Stimulated activated CD4-positive, alpha-beta T cell treated with anti-CD3 and anti-CD28 coated beads, Interleukin-4, amount 100 ng/mL, for 48 hours (primary cell): ENCODE data around the gene QSOX2.

ENCODE experiments used
- DNase-seq, 2 donors: peaks; one replicate each; pipeline ENCODE4 v3.0.0-alpha.2; 2020; ENCODE audit warnings: low read depth in 2 of 2

QSOX2 gene

DNA sequence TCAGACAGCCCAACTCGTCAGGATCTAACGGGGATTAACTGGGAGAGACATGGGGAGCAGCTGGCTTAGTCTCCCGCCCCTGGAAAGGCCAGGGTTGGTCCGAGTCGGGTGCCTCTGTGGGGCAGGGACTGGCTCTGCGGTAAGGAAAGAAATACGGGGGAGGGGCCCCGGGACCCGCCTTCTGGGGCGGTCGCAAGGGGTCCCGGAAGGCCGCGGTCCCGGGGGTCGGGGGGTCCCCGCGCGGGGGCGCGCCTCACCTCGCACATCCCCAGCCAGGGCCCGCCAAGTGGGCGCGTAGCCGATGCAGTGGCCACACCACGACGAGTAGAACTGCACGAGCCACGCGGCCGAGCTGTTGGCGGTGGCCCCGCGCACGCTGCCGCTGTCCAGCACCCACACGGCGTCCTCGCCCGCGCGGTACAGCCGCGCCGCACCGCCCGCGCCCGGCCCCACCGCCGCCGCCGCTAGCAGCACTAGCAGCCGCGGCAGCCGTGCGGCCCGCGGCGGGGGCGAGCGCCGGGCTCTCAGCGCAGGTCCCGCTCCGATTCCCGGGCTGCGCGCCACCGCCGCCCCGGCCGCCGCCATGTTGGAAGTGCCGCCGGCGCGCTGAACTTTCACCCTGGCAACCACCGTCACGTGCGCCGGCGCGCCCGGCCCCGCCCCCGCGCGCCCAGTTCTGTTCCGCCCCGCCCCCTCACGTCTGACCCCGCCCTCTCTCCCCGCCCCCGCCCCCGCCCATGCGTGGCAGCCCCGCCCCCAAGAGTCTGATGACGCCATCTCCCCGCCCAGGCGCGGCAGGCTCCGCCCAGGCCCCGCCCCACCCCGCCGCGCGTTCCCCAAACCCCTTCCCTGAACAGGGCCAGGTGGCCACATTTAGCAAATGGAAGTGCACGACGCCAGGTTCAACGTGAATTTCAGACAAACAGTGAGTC, at the start of gene QSOX2:
TSS of gene QSOX2 (minus strand) at position 594 of the 932 bp plus-strand sequence. CDS start at position 585, 9 bp downstream.
- DNase-seq, result peak; percentile 78 to 84

GRCh38 chr9:136295055-136295454, 49.4 kb upstream of the QSOX2 start:
- no peak for DNase-seq

- no peak for DNase-seq
These were observed 48.8 kb upstream of the QSOX2 start for GRCh38 chr9:136294437-136294836.

DNA sequence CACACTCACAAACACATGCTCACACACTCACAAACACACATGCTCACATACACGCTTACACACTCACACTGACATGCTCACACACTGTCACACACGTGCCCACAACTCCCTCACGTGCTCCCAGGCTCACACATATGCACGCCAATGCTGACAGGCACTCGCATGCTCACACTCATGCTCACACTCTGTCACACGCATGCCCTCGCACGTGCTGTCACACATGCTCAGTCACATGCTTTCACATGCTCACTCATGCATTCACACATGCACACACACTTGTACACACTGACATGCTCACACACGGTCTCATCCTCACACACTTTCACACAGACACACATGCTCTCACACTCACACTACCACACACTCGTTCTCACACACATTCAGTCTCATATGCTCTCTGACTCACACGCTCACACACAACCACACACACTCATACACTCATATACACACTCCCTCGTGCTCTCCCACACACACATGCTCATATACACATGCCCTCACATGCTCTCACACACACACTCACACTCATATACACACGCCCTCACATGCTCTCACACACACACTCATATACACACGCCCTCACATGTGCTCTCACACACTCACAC, 48.0 kb upstream of the QSOX2 start:
- DNase-seq, result no peak

DNA sequence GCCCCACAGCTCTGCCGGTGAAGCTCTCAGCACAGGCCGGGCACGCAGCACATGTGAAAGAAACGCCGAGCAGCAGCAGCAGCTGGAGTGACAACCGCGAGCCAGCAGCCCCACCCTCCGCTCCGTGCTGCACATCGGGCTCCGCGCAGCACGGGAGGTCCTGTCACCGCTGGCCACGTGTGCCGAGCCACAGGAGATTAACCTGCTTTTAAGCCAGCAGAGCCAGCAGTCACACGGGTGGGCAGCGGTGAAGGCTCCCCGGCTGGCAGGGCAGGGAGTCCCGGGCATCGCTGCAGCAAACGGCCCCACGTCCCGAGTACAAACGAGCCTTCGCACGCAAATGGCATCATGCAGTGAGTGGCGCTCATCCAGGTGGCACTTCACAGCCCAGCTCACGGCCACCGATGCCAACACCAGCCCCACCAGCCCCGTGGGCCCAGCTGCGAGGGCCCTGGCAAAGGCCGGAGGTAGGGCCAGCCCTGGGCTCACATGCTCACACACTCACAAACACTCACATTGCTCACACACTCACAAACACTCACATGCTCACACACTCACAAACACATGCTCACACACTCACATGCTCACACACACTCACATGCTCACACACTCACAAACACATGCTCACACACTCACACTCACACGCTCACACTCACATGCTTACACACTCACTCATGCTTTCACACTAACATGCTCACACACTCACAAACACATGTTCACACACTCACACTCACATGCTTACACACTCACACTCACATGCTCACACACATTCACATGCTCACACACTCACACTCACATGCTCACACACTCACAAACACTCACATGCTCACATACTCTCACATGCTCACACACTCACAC, 47.2 kb upstream of the QSOX2 start:
- no peak for DNase-seq

- no peak for DNase-seq
These were observed 46.5 kb upstream of the QSOX2 start for GRCh38 chr9:136292026-136292538.

- no peak for DNase-seq
These were observed 45.9 kb upstream of the QSOX2 start for GRCh38 chr9:136291306-136292025.

DNA sequence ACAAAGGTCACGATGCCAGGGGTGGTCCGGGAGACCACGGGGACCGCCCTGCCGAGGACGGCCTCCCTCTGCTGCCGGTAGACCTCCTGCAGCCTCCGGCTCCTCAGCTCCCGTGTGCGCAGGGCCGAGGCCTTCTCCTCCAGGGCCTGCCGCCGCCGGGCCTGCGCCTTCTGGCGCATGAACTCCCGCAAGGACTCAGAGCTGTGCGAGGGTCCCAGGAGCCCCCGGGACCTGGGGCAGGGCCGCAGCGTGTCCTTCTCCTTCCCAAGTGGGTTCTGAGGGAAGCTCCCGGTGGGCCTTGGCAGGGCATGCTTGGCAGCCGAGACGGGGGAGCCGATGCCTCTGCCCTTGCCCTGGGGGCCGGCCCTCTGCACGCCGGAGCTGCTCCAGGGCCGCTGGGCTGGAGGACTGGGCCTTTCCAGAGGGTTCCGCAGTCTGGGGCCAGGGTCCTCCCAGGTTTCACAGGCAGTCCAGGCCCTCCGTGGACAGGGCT, 44.9 kb upstream of the QSOX2 start:
- DNase-seq, result no peak

DNA sequence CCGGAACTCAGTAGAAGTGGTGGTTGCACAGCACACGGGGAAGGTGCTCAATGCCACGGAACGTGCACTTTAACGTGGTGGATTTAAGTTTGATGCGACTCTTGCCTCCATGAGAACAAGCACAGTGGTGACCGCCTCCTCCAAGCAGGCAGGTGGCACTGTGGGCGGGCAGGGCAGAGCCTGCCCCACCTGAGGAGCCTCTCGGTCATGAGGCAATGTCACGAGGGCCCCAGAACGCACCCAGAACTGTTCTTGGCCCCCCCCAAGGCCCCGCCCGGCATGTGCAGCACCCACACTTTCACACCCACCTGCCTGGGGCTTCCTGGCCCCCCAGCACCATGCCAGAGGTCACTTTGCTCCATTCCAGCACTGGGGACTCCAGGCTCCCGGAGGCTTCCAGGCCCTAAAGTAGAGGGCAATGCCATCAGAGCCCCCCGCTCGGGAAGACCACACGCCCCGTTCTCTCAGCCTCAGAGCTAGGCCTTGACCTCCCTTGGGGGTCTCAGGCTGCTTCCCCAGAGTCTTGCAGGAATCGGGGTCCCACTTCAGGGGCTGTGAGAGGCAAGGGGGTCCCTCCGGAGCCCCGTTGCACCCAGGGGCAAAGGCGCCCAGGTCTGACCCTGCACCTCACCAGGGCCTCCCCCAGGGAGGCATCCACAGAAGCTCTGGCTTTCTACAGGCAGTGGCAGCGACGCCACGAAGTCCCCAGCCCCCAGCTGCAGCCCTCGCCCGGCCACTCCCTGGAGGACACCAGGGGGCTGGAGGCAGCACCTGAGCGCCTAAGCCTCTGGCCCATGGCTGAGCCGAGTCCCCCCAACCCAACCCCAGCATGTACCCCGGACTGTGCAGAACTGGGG, 44.3 kb upstream of the QSOX2 start:
- no peak for DNase-seq

DNA sequence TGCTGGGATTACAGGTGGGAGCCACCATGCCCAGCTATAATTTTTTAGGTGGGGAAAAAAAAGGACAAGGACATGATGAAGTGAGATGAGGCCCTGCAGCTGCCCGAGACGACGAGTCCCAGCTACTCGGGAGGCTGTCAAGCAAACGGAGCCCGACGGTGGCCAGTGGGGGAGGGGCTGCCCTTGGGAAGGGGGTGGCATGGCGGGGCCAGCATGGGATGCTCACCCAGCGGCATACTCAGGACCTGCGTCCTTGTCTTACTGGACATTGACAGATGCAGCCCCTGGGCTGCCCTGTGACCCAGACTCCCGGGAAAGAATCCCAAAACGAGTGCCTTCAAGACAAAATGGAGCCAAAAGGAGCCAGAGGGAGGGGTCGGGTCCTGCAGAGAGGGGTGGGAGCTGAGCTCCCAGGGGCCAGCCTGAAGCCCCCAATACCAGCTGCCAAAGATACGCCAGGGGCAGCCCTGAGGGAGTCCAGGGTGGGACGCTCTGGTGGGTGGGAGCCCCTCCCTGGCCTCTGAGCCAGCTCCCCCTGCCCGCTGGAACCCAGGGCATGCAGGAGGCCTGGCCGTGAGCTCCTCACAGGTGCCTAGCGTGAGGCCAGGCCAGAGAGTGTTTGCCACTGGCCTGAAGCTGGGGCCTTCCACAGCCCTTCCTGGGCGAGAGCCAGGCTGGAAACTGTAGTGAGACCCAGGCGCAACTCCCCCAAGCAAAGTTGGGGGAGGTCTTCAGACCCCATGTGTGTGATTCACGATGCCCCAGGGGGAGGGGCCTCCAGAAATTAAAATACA, 42.5 kb upstream of the QSOX2 start:
- DNase-seq, result no peak

- DNase-seq, result no peak
These were observed 41.4 kb upstream of the QSOX2 start for GRCh38 chr9:136286987-136287379.

DNA sequence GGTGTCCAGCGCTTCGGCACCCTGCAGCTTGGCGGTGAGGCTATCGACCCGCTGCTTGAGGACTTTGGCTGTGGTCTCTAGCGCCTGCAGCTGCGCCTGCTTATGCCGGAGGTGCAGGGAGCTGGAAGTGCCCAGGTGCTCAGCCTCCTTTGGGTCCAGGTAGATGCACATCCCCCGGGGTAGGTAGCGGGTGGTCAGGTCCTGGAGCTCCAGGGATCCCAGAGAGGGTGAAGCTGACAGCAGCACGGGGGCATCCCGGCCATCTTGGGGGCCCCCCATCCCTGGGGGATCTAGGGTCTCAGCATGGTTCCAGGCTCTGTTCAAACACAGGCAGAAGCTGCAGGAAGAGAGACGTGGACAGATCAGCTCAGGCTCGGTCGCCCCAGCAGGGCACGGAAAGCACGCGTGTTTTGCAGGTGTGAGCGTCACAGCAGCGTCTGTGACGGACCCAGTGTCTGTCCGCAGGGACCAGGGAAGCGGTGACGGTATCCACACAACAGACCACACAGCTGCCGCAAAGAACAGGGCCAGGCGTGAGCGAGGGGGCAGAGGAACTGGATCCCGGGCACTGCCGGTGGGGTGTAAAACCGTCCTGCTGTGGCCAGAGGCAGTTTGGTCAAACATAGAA, 40.9 kb upstream of the QSOX2 start:
- DNase-seq, result no peak

DNA sequence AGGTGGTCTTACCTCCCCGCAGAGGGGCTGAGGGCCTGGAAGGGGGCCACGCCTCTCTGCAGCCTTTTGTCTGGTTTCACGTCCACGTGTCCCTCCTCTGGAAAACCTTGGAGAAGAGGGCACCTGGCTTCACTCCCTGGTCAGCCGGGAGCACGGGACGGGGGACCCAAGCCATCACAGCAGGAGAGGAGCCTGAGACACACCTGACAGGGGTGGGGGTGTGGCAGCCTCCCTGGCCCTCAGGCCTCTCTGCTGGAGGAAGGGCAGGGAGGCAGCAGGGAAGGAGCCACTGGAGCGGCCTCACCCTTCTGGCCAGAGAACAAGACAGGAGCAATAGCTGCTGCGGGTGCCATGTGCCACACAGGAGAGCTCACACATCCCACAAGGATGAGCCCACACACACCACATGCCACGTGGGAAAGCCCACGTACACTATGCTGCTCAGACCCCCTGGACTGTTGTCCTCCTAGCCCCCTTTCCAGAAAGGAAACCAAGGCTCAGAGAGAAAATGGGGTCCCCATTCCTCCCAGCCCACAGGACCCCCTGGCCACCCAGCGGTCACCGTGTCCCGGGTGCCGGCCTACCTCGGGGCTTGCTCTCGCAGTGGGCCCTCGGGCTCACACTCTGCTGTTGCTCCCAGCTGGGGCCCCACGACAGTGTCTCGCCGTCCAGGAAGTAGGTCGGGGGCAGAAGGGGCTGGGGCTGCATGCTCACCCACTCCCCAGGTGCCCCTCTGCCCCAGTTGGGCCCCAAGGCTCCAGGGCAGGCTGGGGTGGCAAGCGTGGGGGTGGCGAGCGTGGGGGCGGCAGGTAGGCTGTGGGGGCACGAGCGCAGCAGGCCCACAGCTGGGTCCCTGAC, 40.1 kb upstream of the QSOX2 start:
- DNase-seq, result no peak

DNA sequence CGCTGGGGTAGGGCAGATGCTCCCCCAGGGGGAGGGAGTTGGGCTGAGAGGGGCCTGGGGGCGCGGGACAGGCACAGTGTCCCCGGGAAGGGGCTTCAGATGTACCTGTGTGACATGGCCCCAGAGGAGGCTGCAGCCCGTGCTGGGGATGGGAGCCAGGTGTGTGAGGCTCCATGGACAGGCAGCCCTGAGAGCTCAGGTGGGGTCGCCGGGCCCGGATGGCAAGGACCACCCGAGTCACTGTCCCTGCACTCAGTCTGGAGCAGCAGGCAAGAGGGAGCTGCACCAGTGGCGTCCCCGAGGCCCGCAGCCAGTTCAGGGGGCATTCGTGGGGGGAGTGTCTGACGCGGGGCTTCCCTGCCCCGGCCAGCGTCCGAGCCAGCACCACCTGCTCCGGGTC, 39.3 kb upstream of the QSOX2 start:
- no peak for DNase-seq

GRCh38 chr9:136284311-136284710, 38.7 kb upstream of the QSOX2 start:
- DNase-seq, result no peak

DNA sequence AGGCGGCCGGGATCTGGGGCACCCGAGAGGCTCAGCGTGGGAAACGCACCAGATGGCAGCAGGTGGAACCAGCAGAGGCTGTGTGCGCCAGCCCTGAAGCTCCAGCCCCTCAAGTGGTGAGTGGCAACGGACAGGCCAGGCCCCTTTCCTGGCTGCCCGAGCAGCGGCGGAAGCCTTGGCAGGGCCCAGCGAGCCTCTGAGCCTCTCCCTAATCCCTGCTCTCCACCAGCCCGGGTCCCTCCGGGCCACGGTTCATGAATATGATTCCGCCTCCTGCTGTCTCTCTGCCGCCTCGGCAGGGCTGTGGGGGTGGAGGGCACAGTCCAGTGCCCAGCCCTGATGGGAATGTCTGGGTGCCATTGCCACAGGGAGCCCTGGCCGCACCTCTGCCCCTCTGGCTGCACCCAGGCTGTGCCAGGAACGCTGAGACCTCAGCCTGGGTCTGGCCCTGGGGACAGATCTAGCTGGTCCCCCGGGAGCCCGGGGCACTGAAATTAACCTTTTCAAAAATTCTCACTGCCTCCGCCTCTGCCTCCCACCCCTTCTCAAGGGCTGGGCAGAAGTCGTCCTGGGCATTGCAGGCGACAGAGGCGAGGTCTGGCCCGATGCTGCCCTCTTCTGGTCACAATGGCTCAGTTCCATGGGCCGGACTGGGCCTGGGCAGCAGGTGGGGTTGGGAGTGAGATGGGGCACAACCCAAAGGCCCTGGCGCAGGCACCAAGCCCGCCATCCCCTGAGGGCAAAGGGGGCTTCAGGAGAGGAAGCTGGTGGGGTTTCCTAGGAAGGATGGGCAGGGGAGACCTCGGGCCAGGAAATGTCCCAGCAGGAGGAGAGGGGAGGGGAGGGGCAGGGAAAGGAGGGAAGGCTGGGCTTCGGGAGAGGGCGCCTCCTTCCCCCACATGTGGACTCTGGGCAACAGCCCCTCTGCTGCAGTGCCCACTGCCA, 38.0 kb upstream of the QSOX2 start:
- DNase-seq, result peak; percentile 59 to 74
